ENCODE data around the gene CELF3. TPM values are rescaled to one million over a fixed set of nuclear protein-coding genes. Genes with fewer than 3 reads are reported as not detected.

The CELF3 gene
- polyA plus RNA-seq, 1 donor from 2014 or later: 89.0 TPM

- H3K27me3 ChIP-seq (ENCODE audit: insufficient read depth, low read depth, low read length): no peaks in the 10 kb centered on the region
Observed at GRCh38 chr1:151689494-151689893, 27.1 kb downstream of the CELF3 start.

GRCh38 chr1:151686561-151686960 is 30.0 kb downstream of the CELF3 start:
- H3K36me3 ChIP-seq (ENCODE audit: insufficient read depth, low read length): no peaks in the 10 kb centered on the region
- H3K9me3 ChIP-seq (ENCODE audit: low read length): no peaks in the 10 kb centered on the region
- H3F3A ChIP-seq (ENCODE audit: insufficient read depth, low read length, poor library complexity, severe bottlenecking): no peaks in the 10 kb centered on the region
- H2AFZ ChIP-seq (ENCODE audit: low read depth, low read length): no peak overlapping the region
- H3K27ac ChIP-seq (ENCODE audit: low read length): no peak overlapping the region
- no peak overlapping the region for H3K4me3 ChIP-seq (ENCODE audit: low read length)
- no peak overlapping the region for H3K9ac ChIP-seq (ENCODE audit: low read length)
- H3K4me2 ChIP-seq (ENCODE audit: low read length): no peak overlapping the region
- H3K27me3 ChIP-seq (ENCODE audit: insufficient read depth, low read depth, low read length): no peaks in the 10 kb centered on the region
- no peaks in the 10 kb centered on the region for H4K20me1 ChIP-seq (ENCODE audit: insufficient read depth)
- H3K9me2 ChIP-seq (ENCODE audit: insufficient read depth, low read length): no peaks in the 10 kb centered on the region
- no peaks in the 10 kb centered on the region for H3K79me2 ChIP-seq (replicated peaks; ENCODE audit: insufficient read depth, low read length)
- TF ChIP-seq TAF1 (IDR thresholded peaks at IDR 0.05; ENCODE audit: low read depth) (no peak), REST (IDR thresholded peaks at IDR 0.05; ENCODE audit: borderline replicate concordance) (no peak), MXI1 (conservative IDR thresholded peaks at IDR 0.05; ENCODE audit: poor library complexity, severe bottlenecking) (no peak), CTCF (IDR thresholded peaks at IDR 0.05; ENCODE audit: poor library complexity, severe bottlenecking) (no peak), RAD21 (conservative IDR thresholded peaks at IDR 0.05) (no peak), POLR2AphosphoS5 (IDR thresholded peaks at IDR 0.05) (no peak), EP300 (conservative IDR thresholded peaks at IDR 0.05; ENCODE audit: poor library complexity, severe bottlenecking) (no peak)

More at GRCh38 chr1:151689494-151689893, 27.1 kb downstream of the CELF3 start:
- no peak overlapping the region for H2AFZ ChIP-seq (ENCODE audit: low read depth, low read length)
- H3K27ac ChIP-seq (ENCODE audit: low read length): no peak overlapping the region
- H3K36me3 ChIP-seq (ENCODE audit: insufficient read depth, low read length): no peaks in the 10 kb centered on the region
- no peaks in the 10 kb centered on the region for H3K9me3 ChIP-seq (ENCODE audit: low read length)
- no peak overlapping the region for H3K4me2 ChIP-seq (ENCODE audit: low read length)
- no peaks in the 10 kb centered on the region for H3K79me2 ChIP-seq (replicated peaks; ENCODE audit: insufficient read depth, low read length)
- H3K9ac ChIP-seq (ENCODE audit: low read length): no peak overlapping the region
- TF ChIP-seq CTCF (IDR thresholded peaks at IDR 0.05; ENCODE audit: poor library complexity, severe bottlenecking) (no peak), SMC3 (conservative IDR thresholded peaks at IDR 0.05; ENCODE audit: poor library complexity) (no peak), REST (IDR thresholded peaks at IDR 0.05; ENCODE audit: borderline replicate concordance) (no peak), MXI1 (conservative IDR thresholded peaks at IDR 0.05; ENCODE audit: poor library complexity, severe bottlenecking) (no peak), EP300 (conservative IDR thresholded peaks at IDR 0.05; ENCODE audit: poor library complexity, severe bottlenecking) (no peak), TAF1 (IDR thresholded peaks at IDR 0.05; ENCODE audit: low read depth) (no peak), POLR2AphosphoS5 (IDR thresholded peaks at IDR 0.05) (no peak), EZH2 (IDR thresholded peaks at IDR 0.05; ENCODE audit: borderline replicate concordance, insufficient read depth, low read length, poor library complexity, severe bottlenecking) (no peak), RAD21 (conservative IDR thresholded peaks at IDR 0.05) (no peak)
- H3K4me3 ChIP-seq (ENCODE audit: low read length): no peak overlapping the region
- H4K20me1 ChIP-seq (ENCODE audit: insufficient read depth): no peaks in the 10 kb centered on the region
- H3K9me2 ChIP-seq (ENCODE audit: insufficient read depth, low read length): no peaks in the 10 kb centered on the region
- H3F3A ChIP-seq (ENCODE audit: insufficient read depth, low read length, poor library complexity, severe bottlenecking): no peaks in the 10 kb centered on the region
